GM18526 (cell line): ENCODE measurements around the gene ENPEP.

Source experiments
- POLR2A ChIP-seq: IDR thresholded peaks from 3 replicates; pipeline ENCODE4 v1.6.1; 2011; ENCODE audit not compliant: insufficient read length; ENCODE audit errors: extremely low read depth

Gene ENPEP

GRCh38 chr4:110544594-110544993, 68.6 kb downstream of the ENPEP start:
- TF ChIP-seq POLR2A, result no peak

GRCh38 chr4:110550260-110550659, 74.3 kb downstream of the ENPEP start:
- no peak for TF ChIP-seq POLR2A

GRCh38 chr4:110553197-110553596, 77.2 kb downstream of the ENPEP start:
- no peak for TF ChIP-seq POLR2A

DNA sequence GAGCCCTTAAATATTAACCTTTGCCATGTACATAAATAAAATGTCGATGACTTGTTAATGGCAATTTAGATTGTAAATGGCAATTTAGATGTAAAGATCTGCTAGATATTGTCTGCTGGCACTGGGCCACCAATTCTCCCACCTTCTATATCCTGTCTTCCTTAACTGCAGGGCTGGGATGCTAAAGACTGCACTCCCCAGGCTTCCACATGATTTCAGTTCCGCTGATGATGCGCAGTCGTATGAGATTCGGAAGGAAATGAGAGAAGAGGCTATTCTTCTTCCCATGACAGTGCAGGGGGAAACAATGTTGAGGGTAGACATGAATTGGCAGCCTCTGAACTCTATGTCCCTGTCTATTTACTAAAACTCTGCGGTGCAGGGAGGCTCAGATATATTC, 91.3 kb downstream of the ENPEP start:
- no peak for TF ChIP-seq POLR2A

- no peak for TF ChIP-seq POLR2A
Observed at GRCh38 chr4:110586131-110586850, 110.3 kb downstream of the ENPEP start.

GRCh38 chr4:110587666-110588285, 111.8 kb downstream of the ENPEP start:
- TF ChIP-seq POLR2A, result no peak

DNA sequence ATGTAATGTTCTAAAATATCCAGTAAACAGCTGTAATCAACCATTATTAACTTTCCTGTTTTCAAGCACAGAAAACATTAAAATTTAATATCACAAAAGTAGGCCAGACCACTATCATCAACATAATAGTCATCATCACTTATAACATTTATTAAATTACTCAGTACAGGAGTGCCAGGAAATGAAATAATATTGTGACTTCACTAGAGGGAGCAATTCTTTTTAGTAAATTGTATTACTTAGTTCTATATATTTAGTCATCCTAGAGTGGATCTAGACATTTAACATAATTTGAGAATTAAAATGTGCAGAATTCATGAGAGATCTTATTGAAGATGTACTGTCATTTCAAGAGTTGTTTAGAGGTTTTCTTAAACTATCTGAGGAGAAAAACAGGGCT, 113.3 kb downstream of the ENPEP start:
- no peak for TF ChIP-seq POLR2A

GRCh38 chr4:110595583-110595982, 119.6 kb downstream of the ENPEP start:
- TF ChIP-seq POLR2A, result no peak

- TF ChIP-seq POLR2A, result no peak
Observed at GRCh38 chr4:110596431-110596830, 120.5 kb downstream of the ENPEP start.

DNA sequence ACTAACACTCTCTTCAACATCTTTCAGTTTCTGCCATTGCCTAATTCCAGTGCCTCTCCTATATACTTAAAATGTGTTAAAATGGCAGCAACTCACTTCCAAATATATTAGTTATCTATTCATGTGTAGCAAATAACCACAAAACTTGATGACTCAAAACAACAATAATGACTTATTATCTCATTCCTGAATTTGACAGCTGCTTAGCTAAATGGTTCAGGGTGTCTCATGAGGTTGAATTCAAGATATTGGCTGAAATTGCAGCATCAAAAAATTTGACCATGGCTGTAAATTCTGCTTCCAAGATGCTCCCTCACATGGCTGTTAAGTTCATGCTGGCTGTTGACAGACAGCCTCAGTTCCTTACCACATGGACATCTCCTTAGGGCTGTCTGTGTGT, 121.6 kb downstream of the ENPEP start:
- no peak for TF ChIP-seq POLR2A

GRCh38 chr4:110602061-110602460, 126.1 kb downstream of the ENPEP start:
- no peak for TF ChIP-seq POLR2A

GRCh38 chr4:110605077-110605476, 129.1 kb downstream of the ENPEP start:
- TF ChIP-seq POLR2A, result no peak

DNA sequence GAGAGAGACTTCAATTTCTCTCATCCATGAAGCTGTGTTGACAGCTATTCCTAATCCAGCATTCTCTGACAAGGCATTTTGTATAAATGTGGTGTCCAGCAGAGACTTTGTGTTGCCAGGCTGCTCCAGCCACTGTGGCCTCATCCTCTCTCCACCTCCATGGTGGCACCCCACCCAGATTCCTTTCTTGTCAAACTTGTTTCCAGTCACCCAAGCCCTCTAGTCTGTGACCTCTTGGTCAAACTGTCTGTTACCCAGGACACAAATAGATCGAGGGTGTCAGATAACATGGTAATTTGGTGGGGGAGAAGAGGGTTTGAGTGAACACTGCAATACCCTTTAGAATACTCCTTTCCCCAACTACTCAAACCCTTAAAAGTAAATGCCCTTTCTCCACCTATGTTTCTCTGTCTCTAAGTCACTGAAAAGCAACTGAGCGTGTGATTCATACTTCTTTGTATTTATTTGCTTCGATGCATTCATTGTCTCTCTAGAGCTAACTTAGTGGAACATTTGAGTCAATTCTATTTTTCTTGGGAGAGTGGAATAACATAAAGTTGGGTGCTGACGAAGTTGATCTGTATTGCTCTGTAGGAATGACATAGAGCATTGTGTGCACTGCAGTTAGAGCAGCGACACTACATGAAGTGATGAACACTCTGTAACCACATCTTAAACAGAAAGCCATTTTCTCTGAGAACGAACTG, 133.2 kb downstream of the ENPEP start:
- no peak for TF ChIP-seq POLR2A

DNA sequence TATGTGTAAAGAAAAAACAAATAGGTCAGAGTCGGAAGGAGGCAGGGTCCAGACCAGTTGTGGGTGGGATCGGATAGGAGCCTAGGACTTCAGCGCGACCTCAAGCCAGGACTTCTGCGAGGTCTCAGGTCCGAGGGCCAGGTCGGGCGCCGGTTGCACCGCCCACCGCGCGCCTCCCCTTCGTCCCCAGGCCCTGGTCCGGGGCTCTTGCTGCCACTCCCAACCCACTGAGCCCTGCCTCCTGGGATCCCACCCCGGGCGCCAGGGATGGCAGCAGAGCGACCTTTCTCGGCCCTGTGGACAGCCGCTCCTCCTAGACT, 134.6 kb downstream of the ENPEP start:
- TF ChIP-seq POLR2A, result no peak

DNA sequence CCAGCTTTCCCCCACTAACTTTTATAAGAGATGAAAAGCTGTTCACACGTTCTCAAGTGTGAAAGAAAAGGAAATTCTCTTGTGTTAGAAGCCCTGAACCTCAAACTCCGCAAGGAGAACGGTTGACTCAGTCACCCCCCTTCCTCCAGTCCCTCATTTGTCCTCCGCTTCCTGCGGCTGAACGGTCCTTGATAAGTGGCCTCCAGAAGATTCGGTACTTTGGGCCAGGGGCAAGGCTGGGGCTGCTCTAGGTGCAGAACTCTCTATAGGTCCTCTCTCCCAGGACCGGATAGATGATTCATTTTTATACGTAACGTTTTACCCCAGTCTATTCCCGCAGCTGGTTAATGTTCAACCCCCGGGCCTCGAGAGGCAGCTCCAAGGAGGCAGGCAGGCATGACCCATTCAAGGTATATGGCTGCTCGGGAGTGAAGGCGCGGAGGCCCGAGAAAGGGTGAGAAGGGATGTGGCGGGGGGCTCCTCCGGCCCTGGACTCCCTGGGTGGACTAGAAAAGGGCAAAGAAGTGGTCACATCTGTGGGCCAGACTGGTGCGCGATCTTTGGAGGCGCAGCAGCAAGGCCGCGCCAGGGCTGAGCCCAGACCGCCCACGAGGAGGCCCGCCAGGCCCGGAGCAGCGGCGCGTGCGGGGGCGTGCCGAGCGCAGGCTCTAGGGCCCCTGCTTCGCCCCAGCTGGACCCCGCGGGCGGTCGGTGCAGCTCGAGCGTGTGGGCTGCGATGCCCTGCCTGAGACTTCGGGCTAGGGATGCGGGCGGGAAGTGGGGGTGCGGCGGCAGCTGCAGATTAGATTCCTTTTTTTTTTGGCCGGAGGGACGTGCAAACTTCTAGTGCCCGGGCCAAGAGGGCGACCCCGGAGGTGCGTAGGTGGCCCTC, 135.2 kb downstream of the ENPEP start:
- no peak for TF ChIP-seq POLR2A
